GM19438 (cell line): ENCODE measurements around the gene FXYD1.

Source experiments
- ATAC-seq: cut with Tn5 transposase; IDR thresholded peaks from one replicate; pipeline ENCODE4 v1.9.1; 2021; ENCODE audit warnings: low read depth; ENCODE audit not compliant: unreplicated experiment

Gene FXYD1

DNA sequence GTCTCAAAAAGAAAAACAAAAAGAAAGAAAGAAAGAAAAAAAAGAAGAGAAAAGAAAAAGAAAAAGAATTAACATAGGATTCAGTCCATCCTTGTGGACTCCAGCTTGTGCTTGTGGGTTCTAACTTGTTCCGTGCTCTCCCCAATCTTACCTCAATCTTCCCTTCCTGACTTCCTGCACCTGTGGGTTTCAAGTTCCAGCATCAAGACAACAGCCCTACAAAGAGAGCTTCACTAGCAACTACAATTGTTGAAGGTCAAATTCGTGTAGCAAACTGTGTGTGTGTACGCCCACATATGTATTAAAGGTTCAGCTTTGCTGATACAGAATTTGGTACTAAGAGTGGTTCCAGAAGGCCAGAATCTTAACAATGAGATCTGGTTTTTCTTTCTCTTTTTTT lies 41.2 kb downstream of the FXYD1 start:
- no peak for ATAC-seq

DNA sequence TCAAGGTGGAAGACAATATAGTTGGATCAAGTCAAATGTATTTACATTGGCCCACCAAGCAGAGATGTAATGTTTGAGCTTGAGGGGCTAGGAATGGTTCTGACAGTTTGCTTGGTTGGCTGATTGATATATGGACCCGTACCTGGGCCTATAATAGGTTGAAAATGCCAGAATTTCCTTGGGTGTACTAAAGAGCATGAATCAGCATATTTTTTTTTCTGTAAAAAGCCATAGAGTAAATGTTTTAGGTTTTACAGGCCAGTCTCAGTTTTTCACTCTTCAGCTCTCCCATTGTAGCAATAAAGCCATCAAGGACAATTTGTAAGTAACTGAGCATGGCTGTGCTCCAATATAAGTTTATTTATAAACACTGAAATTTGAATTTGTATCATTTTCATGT lies 42.8 kb downstream of the FXYD1 start:
- ATAC-seq: no peak

DNA sequence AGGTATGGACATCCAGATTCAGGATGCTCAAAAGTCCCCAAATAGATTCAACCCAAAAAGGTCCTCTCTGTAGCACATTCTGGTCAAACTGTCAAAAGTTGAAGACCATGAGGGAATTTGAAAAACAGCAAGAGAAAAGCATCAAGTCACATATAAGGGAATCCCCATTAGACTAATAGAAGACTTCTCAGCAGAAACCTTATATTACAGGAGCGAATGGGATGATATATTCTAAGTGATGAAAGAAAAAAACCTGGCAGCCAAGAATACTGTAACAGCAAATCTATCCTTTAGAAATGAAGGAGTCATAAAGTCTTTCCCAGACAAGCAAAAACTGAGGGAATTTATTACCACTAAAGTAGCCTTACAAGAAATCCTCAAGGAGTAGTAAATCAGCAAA lies 45.6 kb downstream of the FXYD1 start:
- no peak for ATAC-seq

DNA sequence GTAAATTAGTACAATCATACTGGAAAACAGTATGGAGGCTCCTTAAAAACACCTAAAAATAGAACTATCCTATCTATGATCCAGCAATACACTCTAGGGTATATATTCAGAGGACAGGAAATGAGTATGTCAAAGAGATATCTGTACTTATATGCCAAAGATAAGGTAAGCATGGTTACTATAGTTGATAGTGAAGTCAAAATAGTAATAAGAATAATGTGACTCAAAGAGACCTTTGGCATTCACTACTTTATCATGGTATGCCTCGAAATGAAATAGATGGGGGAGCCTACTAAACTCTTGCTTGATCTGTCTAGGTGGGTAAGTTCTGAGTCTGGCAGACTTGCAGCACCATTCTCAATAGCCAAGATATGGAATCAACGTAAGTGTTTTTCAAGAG lies 46.3 kb downstream of the FXYD1 start:
- no peak for ATAC-seq
